Lower lobe of right lung (tissue), 2 donors: ENCODE results near the gene FAS. TPM values are rescaled to one million over a fixed set of nuclear protein-coding genes. Genes with fewer than 3 reads are reported as not detected.

Source experiments
- ATAC-seq, 2 donors: fragments of 200-7000 bp; cut with Tn5 transposase; one replicate each; pipeline ENCODE4 v1.9.1; 2020 to 2022; ENCODE audit warnings: mild to moderate bottlenecking in 2 of 2, moderate library complexity in 2 of 2
- DNase-seq: peaks from one replicate; pipeline ENCODE4 v3.0.0-alpha.2; 2020
- H3K27ac ChIP-seq: fragments of 200-600 bp; one replicate; pipeline ENCODE4 v1.8.0; 2022
- H3K27me3 ChIP-seq: fragments of 200-600 bp; one replicate; pipeline ENCODE4 v1.8.0; 2022; ENCODE audit warnings: low read depth
- H3K36me3 ChIP-seq: fragments of 200-600 bp; one replicate; pipeline ENCODE4 v1.8.0; 2022; ENCODE audit warnings: mild to moderate bottlenecking
- H3K4me1 ChIP-seq: fragments of 200-600 bp; one replicate; pipeline ENCODE4 v1.8.0; 2022
- H3K4me3 ChIP-seq: fragments of 200-600 bp; one replicate; pipeline ENCODE4 v1.8.0; 2022; ENCODE audit warnings: mild to moderate bottlenecking
- H3K9me3 ChIP-seq: fragments of 200-600 bp; one replicate; pipeline ENCODE4 v1.8.0; 2022
- CTCF ChIP-seq: fragments of 200-600 bp; IDR thresholded peaks from one replicate; pipeline ENCODE4 v1.8.0; 2022; ENCODE audit warnings: antibody characterized with exemption, mild to moderate bottlenecking
- intact Hi-C: fragments of 100-400 bp; cut with DNase I; formaldehyde crosslinking; loops from one replicate; pipeline ENCODE4 v1.11.0; 2022
- total RNA-seq: library from RNA; stranded (reverse); fragmentation: NEBNext Ultra II Directional; extraction: Animal tissue kit (Norgen Biotek cat#: 25700); gene quantifications from one replicate; pipeline ENCODE4 v1.2.1, GENCODE V29; 2021
- donor health status: DM: no; HTN: yes; CAD: no; lungs with severe emphysema.

Gene FAS
- total RNA-seq, 1 donor from 2014 or later = 35.7 TPM

- DNase-seq (no peak), ATAC-seq (no peak)
- intact Hi-C loops = loop anchor here (10.0 kb wide), 1 partner anchor 186 kb away; no protein-coding TSS in a partner anchor
These were observed 38.6 kb downstream of the FAS start for GRCh38 chr10:89029181-89029580.

GRCh38 chr10:89029785-89030437 lies 39.3 kb downstream of the FAS start:
- Histone ChIP-seq H3K9me3 (no peaks in the 10 kb centered on the region), H3K4me3 (no peak overlapping the region), H3K27ac (no peak overlapping the region), H3K4me1 (peaks cover 37% of the 10 kb centered on the region), H3K27me3 (no peaks in the 10 kb centered on the region), H3K36me3 (no peaks in the 10 kb centered on the region)
- ATAC-seq (peak; percentile 75 to 76), DNase-seq (peak; percentile 77)
- peak; percentile 92 for TF ChIP-seq CTCF
- intact Hi-C loops = loop anchor here (10.0 kb wide), 1 partner anchor 185 kb away; no protein-coding TSS in a partner anchor

More at GRCh38 chr10:89029181-89029580, 38.6 kb downstream of the FAS start:
- Histone ChIP-seq H3K4me3 (no peak overlapping the region), H3K9me3 (no peaks in the 10 kb centered on the region), H3K27me3 (no peaks in the 10 kb centered on the region), H3K36me3 (no peaks in the 10 kb centered on the region), H3K27ac (no peak overlapping the region), H3K4me1 (peaks cover 37% of the 10 kb centered on the region)
- TF ChIP-seq CTCF = no peak

GRCh38 chr10:89030791-89031190 lies 40.2 kb downstream of the FAS start:
- Histone ChIP-seq H3K27me3 (no peaks in the 10 kb centered on the region), H3K4me3 (no peak overlapping the region), H3K36me3 (no peaks in the 10 kb centered on the region), H3K9me3 (no peaks in the 10 kb centered on the region), H3K4me1 (peaks cover 38% of the 10 kb centered on the region), H3K27ac (peak overlapping the region; percentile 26)
- intact Hi-C loops = no loop called here
- DNase-seq (no peak), ATAC-seq (no peak)
- no peak for TF ChIP-seq CTCF

DNA sequence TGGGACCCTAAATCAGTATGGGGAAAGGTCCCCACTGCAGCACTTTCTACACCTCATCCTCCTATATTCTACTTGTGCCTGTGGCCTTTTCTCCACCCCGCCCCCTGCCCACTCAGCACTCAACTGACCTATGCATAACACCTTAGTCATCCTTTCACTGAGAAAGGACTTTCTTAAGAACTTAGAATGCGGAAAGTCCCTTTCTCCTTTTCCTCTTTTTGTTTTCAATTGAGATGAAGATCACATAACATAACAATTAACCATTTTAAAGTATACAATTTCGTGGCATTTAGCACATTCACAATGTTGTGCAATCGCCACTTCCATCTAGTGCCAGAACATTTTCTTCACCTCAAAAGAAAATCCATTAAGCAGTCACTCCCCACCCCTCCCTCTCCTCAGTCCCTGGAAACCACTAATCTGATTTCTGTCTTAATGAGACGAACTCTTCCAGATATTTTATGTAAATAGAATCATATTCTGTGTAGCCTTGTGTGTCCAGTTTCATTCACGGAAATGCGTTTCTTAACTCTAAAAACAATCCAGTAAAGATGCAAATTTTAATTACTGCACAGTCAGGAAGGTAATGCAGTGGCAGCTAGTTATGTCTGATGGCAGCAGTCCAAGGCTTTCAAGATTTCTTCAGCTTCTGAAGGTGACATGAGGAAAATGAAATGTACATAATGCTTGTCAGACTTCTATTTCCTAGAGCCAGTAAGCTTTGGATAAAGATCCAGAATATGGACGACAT lies 41.7 kb downstream of the FAS start:
- intact Hi-C loops = no loop called here
- Histone ChIP-seq H3K27ac (peak overlapping the region; percentile 26), H3K9me3 (no peaks in the 10 kb centered on the region), H3K4me1 (peaks cover 40% of the 10 kb centered on the region), H3K4me3 (no peak overlapping the region), H3K27me3 (no peaks in the 10 kb centered on the region), H3K36me3 (no peaks in the 10 kb centered on the region)
- TF ChIP-seq CTCF = no peak
- ATAC-seq = peak; percentile 80 to 82
- peak; percentile 76 for DNase-seq

DNA sequence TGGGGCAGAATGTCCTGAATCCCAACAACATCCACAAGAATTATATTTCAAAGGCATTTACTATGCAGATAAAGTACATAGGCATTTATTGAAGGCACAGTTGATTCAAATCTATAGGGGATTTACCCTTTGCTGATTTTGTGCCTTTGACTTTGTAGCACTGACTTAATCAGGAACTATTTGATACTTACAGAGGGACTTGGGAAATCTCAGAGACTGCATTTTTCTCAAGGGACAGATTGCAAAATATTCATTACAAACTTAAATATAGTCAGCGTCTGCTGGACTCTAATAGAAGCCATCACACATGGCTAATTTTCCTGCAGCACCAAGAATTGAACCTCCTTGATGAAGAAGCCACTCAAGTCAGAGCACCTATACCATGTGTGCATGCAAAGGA lies 44.9 kb downstream of the FAS start:
- intact Hi-C loops = no loop called here
- Histone ChIP-seq H3K27ac (no peak overlapping the region), H3K4me1 (peaks cover 30% of the 10 kb centered on the region), H3K27me3 (no peaks in the 10 kb centered on the region), H3K9me3 (no peaks in the 10 kb centered on the region), H3K36me3 (no peaks in the 10 kb centered on the region), H3K4me3 (no peak overlapping the region)
- no peak for TF ChIP-seq CTCF
- DNase-seq (no peak), ATAC-seq (no peak)
